GM21381 (cell line): ENCODE results near the gene RTF2.

Experiments used
- ATAC-seq: cut with Tn5 transposase; IDR thresholded peaks from one replicate; pipeline ENCODE4 v1.9.1; 2021; ENCODE audit warnings: mild to moderate bottlenecking, moderate library complexity; ENCODE audit not compliant: unreplicated experiment

The RTF2 gene

DNA sequence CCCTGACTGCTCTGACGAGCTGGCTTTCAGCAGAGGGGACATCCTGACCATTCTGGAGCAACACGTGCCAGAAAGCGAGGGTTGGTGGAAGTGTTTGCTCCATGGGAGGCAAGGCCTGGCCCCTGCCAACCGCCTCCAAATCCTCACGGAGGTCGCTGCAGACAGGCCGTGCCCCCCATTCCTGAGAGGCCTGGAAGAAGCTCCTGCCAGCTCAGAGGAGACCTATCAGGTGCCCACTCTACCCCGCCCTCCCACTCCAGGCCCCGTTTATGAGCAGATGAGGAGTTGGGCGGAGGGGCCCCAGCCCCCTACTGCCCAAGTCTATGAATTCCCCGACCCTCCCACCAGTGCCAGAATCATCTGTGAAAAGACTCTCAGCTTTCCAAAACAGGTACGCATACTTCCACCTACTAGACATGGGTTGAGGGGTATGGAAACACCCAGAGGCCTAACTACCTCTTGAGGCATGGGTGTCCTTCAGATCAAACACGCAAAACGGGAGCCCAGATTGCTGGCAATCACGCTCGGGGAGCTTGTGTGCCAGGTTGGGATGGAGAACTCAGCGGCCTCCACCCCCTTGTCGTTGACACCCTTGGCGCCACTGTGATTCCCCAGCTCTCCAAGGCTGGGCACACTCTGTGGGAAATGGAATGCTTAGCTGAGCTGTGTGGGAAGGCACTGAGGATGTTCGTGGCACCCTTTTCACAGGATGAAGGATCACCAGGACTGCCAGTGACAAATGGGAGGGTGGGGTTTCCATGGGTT, 31.0 kb upstream of the RTF2 start:
- no peak for ATAC-seq

DNA sequence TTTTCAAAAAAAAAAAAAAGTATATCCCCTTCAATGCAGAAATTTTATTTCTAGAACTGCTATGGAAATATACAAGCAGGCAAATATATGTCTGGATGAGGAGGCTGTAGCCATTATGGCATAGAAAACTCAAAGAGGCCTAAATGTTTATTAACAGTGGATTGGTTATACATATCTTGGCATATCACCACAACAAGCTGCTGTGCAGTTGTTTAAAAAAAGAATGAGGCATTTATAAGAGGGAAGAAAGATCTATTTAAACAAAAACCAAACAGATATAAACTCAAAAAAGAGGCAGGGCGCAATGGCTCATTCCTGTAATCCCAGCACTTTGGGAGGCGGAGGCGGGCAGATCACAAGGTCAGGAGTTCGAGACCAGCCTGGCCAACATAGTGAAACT, 30.1 kb upstream of the RTF2 start:
- ATAC-seq, result no peak

DNA sequence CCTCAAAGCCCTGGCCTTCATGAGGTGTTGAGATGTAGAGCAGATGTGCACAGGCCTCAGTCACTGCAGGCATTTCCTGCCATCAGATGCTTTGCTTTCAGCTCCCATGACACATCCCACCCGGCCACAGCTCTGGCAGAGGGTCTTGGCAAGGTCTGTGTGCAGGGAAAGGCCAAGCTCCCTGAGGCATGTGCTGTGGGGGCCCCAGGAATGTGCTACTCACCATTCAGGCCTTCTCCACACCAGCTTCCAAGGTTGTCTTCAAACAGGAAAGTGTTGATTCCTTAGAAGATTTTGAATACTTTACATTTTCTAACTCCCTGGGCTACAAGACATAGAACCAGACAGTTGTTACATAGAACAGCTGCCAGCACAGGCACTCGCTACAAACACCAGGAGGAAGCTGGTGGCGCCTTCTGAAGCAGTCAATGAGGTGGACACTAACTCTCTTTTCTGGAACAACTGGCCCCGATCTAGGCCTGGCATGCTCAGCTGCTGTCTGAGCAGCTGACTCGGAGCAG, 28.6 kb upstream of the RTF2 start:
- no peak for ATAC-seq

DNA sequence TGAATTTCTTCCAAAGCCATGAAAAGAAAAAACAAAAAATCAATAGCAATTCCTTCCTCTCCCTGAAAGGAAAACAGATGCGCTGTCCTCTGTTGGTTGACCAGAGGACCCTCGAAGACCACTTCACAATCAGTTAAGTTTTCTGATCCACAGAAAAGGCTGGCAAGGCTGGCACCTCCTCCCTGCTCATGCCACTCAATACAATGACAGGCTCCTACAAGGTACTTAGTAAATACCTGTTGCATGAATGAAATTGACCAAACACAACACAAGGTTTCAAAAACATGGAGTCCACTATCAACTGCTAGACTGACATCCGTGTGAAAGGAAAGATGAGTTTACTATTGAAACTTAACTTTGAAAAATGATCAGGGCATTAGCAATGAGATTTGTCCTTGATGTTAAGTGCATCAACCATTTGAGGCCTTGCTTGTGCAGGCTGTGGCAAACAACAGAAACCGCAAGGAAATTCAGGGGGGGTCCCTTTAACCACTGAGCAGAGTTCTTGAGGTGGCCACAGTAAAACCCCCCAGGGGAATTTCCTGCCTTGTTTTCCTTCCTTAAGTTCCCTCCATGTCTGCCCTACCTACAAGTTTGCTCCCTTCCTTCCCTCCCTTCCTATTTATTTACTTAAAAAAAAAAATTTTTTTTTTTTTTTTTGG, 27.9 kb upstream of the RTF2 start:
- ATAC-seq, result no peak

DNA sequence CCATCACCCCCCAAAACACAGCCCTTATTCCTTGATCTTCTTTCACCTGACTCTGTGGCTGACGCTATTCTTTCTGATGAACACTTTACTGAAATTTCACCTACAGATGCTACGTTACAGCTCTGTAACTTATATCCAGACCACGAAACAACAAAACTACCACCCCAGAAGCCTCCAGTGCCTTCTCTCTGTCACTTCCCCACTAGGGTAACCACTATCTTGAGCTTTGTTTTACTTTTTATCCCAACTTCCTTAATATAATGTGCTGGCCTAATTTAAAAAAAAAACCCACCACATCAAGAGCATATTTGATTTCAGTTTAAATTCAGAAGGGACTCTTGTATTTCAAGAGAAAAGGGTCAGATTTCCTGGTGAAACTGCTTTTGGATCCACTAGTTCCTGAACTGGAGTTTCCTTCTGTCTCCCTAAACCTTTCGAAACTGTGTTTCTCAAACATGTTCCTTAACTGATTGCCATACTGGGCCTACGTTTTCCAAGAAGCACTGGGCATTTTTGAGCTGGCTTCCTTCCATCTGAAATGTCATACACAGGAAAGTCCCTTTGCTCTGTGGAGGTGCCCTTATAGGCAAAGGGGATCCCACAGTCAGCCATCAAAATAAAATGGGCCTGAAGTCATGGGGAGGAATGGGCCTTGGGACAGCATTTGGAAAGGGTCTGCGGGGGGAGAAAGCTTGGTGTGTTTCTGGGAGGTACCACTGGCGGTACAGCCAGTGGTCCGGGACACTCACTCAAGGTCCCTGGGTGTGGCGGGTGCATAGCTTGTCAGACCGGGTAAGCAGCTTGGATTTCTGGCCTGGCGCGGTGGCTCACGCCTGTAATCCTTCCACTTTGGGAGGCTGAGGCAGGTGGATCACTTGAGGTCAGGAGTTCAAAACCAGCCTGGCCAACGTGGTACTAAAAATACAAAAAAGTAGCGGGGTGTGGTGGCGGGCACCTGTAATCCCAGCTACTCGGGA, 25.8 kb upstream of the RTF2 start:
- ATAC-seq, result no peak

DNA sequence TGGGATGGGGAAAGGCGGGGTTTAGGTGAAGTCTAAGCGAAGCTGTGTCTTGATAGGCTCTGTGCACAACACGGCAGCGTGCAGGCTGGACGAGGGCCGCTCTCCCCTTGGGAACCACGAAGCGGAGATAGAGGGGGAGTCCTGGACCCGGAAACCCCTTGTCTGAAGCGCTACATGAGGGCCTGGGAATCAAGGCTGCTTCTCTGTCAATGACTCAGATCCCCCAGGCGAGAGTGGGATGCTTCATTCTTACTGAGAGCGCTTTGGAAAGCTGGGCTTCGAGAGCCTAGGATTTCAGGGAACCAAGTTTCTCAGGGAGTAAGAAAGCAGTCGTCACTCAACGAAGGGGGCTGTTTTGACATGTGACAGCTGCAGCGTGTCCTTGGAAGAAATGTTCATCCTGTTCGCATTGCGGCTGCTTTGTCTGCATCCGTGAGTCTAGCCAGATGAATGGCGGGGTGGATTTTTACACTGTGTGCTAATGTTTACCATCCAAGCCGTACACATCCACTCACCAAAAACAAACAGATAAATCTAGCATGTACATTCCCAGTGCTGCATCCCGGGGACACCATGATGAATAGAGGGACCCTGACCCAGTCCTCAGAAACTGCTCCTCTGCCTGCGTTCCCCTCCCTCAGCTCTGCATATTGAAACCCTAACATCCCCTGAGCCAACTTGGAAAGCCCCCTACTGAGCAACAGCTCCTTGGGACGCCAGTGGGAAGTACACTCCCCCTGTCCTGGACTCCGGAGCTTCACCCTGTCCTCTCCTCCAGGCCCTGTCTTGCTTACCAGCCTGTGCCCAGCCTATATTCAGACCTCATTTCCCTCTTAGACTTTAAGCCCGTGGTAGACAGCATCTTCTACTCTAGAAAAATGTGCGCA, 24.5 kb upstream of the RTF2 start:
- no peak for ATAC-seq

DNA sequence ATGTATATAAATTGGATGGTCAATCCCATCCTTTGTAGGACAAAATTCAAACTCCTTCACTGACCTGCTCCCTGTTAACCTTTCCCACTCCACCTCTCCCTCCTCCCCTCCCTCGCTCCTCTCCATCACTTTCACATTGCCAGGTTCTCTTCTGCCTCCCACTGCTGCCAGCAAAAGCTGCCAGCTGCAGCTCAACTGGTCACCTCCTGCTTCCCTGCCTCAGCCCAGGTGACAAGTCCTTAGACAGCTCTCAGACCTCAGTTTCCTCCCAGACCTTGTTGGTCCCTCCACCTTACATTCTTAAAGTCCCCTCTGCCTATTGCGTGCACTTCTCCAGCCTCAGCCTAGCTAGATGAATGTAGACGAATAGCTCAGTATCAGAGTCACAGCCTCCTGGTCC, 23.3 kb upstream of the RTF2 start:
- ATAC-seq, result no peak

DNA sequence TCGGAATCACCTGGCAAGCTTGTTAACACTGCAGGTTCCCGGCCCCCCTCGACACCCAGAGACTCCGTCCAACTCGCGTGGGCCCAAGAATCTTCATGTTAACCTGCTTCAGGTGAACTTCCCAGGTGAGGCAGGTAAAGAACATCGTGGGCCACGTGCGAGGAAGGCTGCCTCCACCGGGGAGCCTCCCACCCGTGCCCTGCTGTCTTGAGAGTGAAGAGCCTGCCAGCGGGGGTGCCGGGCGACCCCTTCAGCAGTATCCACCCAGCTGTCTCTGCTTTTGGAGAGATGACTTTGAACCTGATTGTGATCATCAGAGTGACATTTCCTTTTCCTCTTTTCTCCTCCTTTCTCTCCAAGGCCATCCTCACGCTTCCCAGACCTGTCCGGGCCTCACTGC, 22.9 kb upstream of the RTF2 start:
- no peak for ATAC-seq

DNA sequence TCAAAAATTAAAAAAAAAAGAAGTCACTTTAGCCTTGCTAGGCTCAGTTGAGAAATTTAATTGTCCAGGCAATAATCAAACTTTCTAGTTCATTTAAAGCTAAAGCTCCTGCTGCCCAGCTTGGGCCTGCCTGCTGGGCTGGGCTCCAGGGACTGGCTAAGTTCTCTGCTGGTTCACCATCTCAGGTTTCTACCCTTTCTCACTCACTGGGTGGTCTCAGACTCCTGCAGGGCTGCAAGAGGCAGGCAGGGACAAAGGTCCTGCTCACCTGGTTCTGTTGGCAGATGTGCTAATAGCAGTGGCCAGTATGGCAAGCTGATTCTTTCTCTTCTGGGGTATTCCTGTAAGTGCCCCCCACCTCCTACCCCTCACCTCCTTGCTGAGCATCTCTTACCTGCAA, 21.2 kb upstream of the RTF2 start:
- ATAC-seq, result no peak

DNA sequence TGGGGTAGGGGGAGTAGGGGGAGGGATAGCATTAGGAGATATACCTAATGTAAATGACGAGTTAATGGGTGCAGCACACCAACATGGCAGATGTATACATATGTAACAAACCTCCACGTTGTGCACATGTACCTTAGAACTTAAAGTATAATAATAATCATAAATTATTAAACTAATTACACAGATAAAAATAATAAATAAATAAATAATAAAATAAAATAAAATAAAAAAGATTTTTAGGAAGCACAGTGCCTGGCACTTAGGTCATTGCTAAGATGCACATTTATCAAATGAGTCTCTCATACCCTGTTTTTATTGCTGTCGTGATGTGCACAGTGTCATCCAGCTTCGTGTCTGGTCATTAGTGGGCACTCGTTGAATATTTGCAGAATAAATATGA, 19.0 kb upstream of the RTF2 start:
- ATAC-seq, result no peak

DNA sequence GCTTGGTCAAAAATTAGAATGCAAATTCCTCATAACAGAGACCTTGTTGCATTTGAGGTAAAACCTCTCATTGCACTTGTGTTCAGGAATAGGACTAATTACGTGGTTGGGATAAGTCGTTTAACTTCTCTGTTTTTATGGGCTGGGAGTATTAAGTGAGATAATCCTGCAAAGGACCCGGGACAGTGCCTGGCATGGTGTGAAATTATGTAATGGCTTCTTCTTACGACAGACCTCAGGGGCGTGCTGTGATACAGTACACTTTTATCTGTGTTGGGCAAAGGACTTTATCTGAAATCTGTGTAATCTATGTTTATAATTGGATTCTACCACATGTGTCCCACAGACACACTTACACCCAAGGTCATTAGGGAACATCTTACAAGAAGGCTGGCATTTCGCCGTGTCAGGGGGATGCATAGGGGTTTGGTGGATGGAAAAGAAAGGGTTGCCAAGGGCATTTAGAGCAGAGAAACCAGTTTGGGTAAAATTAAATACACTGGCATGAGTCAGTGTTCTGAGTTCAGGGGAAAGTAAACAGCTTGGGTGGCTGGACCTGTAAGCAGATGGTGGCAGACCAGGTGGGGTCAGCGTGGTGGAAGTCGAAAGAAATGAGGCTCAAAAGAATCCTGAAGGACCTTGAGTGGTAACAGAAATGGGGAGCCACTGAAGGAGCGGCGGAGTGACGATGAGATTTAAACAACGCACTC, 17.2 kb upstream of the RTF2 start:
- ATAC-seq, result no peak

DNA sequence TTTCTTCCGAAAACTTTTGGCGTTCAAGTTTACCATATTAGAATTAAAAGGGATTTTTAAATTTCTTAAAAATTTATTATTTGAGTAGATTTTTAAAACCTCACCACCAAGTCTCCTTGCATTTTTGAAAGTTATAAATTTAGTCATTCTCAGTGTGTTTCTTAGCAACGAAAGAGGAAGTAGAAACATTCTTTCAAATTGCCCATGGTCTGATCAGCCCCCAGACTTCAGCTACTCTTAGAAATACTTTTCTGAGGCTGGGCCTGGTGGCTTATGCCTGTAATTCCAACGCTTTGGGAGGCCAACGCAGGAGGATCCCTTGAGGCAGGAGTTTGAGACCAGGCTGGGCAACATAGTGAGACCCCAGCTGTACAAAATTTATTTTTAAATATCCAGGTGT, 15.1 kb upstream of the RTF2 start:
- no peak for ATAC-seq

DNA sequence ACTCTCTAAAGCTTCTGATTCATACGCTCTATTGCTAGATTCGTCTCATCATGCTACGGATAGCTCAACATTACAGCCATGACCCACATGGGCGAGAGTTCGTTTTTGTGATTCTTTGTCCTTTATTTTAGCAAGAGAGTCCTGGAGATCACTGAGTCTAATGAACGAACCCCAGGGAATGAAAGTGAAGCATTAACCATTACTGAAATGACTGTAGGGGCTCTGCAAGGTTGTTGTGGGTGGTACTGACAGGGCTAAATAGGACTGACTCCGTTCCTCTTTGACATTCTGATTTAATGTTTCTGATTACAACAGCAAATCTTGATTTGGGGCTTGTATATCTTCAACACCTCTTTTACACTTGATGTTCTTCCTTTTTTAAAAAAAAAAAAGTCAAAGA, 13.7 kb upstream of the RTF2 start:
- ATAC-seq, result peak; percentile 91

DNA sequence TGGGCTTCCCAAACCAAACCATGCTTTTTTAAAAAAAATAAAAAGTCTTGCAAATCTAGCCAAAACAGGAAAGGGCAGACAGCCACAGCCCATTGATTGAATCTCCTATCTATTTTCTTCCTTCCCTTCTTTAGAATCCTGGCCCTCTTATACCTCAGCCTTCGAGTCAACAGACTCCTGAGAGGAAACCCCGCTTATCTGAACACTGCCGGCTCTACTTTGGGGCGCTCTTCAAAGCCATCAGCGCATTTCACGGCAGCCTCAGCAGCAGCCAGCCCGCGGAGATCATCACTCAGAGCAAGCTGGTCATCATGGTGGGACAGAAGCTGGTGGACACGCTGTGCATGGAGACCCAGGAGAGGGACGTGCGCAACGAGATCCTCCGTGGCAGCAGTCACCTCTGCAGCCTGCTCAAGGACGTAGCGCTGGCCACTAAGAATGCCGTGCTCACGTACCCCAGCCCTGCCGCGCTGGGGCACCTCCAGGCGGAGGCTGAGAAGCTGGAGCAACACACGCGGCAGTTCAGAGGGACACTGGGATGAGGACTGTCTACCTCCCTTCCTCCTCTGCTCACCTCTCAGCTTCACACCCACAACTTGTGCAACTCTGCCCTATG, 10.1 kb upstream of the RTF2 start:
- no peak for ATAC-seq

DNA sequence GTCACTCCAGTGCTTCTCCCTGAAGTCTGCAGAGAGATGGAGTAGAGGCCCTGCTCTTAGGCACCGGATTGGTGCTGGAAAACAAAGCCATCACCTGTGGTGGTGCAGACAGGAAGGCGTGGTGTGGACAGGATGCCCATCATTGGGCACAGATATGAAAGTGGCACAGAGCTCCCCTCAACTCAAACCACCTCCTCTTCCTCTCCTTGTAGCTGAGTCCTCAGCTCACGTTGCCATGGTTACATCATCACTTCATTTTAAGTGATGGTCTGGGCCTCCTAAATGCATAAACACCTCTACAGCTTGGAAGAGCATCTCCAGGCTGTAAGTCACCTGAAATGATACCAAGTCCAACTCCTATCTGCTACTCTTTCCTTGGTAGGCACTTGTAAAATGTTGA, 8.0 kb upstream of the RTF2 start:
- ATAC-seq, result no peak

DNA sequence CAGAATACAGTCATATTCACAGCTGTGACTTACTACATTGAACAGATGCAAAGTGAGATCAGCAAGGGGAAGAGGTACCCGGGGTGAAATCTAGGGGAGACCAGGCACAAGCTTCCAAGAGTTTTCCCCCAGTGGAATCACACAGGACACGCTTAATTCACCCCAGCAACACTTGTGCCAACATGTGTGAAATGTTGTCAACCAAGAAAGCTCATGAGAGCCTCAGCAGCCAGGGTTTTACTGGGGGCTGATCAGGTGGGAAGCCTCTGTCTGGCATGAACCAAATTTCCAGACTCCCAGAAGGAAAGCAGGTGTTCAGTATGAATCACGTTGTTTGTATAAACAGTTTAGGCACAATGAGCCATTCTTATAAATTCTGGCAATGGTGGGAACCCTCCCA, 6.9 kb upstream of the RTF2 start:
- no peak for ATAC-seq

DNA sequence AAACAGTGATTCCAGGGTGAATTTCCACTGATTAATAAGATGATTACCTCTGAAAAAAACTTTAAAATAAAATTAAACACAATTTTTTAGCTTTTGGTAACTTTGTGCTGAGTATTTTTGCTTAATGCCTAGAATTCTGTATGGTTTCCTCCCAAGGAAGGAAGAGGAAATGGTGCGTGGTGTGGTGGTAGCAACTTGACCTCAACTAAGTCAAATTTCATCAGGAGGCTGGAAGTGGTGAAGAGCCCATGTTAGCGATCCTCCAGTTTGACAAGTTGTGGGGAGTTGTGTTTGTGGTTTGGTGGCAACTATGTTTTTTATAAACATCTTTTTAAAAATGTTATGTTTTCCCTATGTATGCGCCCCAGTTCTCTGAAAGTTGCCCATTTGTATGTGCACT, 5.0 kb upstream of the RTF2 start:
- no peak for ATAC-seq

DNA sequence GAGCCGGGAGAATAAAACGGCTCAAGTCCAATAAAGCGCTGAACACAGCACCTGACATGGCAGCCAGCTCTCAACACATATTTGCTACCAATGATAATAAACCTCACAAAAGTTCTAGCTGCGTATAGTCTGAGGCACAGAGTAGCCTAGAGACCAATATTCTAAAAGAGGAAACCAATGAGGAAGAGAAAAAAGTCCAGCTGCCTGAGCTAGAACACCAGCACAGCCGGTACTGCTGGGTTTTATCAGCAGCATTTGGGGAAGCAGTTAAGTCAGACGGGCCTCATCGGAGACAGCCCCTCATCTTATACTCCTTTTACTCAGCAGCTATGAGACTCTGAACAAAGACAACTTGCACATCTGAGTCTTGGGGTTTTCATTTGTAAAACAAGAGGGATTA, 2.4 kb upstream of the RTF2 start:
- no peak for ATAC-seq

DNA sequence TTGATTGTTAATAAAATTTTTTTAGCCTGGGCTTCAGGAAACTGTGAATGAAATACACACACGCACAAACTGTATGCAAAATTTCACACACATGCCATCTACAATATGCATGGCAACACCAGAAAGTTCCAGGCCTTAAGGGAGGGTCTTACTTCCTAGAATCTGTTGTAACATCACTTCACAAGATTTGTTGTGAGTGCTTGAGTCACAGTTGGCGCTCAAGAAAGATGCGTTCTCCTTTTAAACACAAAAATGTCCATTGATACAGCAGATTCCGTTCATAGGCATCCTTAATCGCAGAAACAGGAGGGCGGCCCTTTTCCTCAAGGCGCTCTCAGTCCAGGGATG, 485 bp upstream of the RTF2 start:
- no peak for ATAC-seq

DNA sequence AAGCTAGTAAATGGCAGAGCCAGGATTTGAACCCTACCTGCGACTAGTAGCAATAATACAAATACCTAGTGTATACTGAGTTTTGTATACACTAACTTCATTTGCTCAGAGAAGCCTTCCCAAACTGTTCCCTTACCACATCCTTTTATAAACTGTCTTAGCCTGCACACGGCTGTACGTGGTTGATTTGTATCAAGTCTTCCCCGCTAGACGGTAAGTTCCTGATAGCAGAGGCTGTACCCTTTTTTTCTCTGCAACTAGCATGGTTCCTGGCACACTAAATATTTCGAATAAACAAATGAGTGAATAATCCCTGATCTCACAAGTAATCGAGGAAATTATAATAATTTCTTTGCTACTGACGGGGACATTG, 636 bp downstream of the RTF2 start:
- ATAC-seq, result no peak
